ENCODE results near the gene CRAMP1.

DNA sequence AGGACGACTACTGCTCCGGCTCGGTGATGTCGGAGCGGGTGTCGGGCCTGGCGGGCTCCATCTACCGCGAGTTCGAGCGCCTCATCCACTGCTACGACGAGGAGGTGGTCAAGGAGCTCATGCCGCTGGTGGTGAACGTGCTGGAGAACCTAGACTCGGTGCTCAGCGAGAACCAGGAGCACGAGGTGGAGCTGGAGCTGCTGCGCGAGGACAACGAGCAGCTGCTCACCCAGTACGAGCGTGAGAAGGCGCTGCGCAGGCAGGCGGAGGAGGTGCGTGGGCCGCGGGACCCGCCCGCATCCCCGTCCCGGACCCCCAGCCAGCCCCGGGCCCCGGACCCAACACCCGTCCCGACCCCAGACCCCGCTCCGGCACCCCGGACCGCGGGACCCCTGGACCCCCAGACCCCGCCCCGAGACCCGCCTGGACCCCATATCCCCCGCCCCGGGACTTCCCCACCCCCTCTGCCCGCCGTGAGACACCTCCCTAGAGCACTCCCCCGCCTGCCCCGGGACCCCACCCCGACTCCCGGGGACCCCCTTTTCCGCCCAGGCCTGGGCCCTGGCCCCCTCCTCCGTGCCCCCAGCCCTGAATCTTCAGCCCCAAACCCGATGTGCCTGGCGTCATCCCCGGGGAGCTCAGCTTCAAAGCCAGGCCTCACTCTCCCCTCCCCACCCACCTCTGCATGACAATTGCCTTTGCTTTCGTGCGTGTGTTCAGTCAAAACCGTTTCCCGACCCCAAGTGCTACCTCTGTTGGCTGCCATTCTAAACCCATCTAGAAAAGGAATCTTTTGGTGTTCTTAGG, 94.4 kb downstream of the CRAMP1 start:
- no peak for TF ChIP-seq EZH2phosphoT487 (IDR thresholded peaks at IDR 0.05)
- no peak for TF ChIP-seq CTCF (IDR thresholded peaks at IDR 0.05)
- TF ChIP-seq EZH2 (IDR thresholded peaks at IDR 0.05): no peak

Measured in neural progenitor cell (in vitro differentiated cells).